GM19025 (cell line): ENCODE measurements around the gene ICE1.
"Not testable (repeated sequence)": the region's sequence is repeated elsewhere in the genome, so short reads cannot be mapped to it uniquely, and the experiment has no call there.

Experiments
- ATAC-seq: cut with Tn5 transposase; IDR thresholded peaks from one replicate; pipeline ENCODE4 v1.9.1; 2021; ENCODE audit warnings: mild to moderate bottlenecking, low read depth, moderate library complexity; ENCODE audit not compliant: unreplicated experiment

Gene ICE1

GRCh38 chr5:5432020-5432707, 9.7 kb downstream of the ICE1 start:
- ATAC-seq: no peak

GRCh38 chr5:5436203-5436760, 13.8 kb downstream of the ICE1 start:
- no peak for ATAC-seq

DNA sequence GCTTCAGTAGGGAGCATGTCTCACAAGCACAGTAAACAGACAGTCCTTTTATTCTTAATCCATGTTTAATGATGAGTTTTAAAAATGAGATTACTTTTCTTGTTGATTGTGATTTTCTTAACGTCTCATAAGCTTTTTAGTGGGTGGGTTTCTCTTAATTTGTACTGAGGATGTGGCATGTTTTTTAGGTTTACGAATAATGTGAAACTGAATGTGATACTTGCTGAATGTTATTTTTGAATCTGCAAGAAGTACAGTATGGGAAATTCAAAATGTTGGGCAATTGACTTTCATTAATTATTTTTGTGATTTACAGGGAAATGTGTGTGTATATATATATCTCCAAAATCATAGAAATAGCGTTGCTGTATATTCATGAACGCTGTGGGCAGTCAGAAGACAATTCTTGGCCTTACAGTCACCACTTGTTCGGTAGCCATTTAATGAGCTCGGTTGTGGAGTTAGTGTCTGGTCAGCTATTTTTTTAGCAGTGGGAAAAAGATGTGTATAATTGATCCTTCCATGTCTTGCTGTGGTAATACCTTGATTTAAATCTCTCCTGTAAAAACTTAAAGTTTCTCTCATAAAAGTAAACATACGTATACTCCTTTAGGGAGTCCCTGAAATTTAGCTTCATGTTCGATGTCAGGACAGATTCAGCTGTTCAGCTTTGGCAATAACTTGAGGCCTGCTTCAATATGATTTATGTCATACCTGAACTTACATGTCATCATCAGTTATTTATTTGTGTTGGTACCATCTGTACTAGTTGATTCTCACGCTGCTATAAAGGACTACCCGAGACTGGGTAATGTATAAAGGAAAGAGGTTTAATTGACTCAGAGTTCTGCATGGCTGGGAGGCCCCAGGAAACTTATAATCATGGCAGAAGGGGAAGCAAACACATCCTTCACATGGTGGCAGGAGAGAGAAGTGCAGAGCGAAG, 15.0 kb downstream of the ICE1 start:
- ATAC-seq: peak; percentile 68

GRCh38 chr5:5451863-5452262, 29.4 kb downstream of the ICE1 start:
- no peak for ATAC-seq

DNA sequence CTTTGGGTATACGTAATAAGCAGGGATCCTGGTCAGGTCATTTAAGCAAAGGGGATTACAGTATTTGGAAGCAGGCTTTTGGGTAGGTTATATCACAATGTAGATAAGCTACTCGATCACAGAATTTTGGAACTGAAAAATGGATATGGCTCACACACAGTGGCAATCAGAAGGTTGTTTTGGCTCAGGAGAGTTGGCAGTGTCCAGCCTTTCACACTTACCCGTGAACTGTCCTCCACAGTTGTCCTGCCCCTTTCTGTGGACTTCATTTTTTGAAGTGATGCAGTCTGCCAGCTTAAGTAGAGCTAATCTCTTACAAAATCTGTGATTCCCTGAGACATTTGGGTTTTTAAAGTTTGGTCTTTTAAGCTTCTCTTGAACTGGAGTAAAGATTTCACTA, 30.7 kb downstream of the ICE1 start:
- no peak for ATAC-seq

DNA sequence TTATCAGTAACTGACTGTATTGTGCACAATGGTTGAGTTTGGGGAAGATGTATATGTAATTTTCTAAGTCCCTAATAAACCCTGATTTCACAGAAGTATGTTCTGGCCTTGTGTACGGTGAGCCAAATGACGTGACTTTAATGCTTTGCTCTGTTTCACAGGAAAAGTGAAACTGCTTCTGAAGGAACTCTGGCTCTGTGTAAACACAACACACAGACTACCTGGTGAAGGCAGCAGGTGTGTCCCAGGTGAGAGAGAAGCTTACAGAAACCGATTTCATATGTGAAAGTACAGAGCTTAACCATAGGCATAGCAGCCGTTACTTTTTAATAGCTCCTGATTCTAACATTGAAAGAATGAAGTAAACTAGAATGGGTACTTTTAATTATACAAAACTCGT, 31.9 kb downstream of the ICE1 start:
- ATAC-seq: no peak

DNA sequence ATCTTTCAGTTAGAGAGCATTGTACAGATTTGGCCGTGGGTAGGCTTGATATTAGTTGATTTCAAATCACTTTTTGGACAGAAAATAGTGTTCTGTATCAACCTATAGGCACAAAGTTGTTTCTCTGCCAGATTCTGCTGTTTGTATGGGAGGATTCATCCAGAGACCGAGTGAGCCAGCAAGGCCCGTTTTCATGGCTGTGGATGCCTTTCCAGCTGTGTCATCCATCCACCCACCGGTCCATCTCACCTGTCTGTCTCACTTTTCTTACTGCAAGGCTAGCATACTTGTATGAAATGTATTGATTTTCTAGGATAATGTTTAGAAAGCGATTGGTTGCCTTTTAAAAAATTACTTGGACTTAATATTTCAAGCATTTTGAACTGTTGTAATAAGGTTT, 34.4 kb downstream of the ICE1 start:
- no peak for ATAC-seq

GRCh38 chr5:5460311-5460710, 37.8 kb downstream of the ICE1 start:
- ATAC-seq: no peak

DNA sequence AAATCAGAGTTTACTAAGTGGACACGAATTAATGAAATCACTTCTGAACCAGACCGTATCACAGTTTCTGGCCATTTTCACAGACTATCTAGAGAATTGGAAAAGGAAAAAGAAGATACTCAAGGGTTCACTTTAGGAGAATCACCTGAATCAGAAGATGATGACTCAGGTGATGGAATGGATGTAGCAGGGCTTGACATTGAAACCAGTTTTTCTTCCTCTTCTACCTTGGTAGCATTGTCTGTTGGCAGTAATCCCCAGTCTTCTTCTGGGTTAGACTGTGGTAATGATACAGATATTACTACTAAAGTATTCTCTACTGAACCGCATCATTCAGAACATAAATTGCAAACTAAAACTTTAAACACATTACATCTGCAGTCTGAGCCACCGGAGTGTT, 38.5 kb downstream of the ICE1 start:
- no peak for ATAC-seq

GRCh38 chr5:5464036-5464715, 41.7 kb downstream of the ICE1 start:
- ATAC-seq: no peak

DNA sequence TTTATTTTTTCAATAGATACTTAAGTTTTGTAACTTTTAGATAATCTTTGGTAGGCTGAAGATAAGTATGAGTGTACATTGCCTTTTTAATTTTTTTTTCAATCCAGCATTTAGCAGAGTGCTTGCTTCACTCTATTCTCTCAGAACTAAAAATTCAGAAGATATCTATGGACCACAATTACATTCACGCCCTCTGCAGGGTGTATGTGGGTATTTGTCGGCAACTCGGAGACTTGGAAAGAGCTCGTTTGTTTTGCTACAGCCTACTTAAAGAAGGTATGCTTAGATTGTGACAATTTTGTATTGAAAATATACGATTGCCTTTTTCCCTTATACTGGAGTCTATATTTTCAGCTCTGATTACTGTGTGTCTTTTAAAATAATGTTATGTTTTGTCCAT, 43.8 kb downstream of the ICE1 start:
- no peak for ATAC-seq

DNA sequence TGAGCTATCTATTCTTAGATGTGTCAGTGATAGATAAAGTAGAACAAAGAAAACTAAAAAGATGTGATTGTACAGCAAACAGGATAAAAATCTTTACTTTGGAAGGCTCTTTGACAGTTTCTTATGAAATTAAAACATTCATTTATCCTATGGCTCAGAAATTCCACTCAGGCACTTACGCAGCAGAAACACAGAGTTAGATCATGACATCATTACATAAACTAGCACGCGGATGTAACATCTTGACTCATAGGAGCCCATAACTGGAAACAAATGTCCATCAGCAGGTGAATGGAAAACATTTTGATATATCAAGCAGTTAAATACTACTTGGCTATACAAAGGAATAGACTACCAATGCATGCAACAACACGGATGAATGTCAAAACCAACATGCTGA, 45.3 kb downstream of the ICE1 start:
- ATAC-seq: no peak

- ATAC-seq: no peak
Observed at GRCh38 chr5:5470933-5471332, 48.5 kb downstream of the ICE1 start.

DNA sequence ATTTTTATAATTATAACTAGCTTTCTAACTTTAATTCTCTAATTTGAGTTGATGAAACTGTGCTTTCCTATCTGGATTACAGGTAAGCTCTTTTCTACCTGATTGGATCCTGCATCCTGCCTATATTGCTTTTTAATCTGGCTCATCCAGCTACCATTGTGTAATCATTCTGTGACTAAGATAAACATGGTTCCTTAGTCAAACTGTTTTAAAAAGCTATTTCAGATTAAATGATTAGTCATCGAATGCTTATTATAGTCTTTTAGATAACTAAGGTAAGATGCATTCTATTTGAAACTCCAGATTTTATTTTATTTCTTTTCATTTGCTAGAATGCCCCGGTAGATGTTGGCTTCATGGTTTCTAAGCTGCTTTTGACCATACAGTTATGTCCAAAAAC, 50.7 kb downstream of the ICE1 start:
- ATAC-seq: no peak

GRCh38 chr5:5474961-5475360, 52.5 kb downstream of the ICE1 start:
- ATAC-seq: no peak

GRCh38 chr5:5475975-5476374, 53.5 kb downstream of the ICE1 start:
- no peak for ATAC-seq

DNA sequence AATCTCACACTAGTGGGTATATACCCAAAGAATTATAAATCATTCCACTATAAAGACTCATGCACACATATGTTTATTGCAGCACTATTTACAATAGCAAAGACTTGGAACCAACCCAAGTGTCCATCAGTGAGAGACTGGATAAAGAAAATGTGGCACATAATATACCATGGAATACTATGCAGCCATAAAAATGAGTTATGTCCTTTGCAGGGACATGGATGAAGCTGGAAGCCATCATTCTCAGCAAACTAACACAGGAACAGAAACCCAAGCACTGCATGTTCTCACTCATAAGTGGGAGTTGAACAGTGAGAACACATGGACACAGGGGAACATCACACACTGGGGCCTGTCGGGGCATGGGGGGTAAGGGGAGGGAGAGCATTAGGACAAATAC, 57.1 kb downstream of the ICE1 start:
- ATAC-seq: not testable (repeated sequence)

DNA sequence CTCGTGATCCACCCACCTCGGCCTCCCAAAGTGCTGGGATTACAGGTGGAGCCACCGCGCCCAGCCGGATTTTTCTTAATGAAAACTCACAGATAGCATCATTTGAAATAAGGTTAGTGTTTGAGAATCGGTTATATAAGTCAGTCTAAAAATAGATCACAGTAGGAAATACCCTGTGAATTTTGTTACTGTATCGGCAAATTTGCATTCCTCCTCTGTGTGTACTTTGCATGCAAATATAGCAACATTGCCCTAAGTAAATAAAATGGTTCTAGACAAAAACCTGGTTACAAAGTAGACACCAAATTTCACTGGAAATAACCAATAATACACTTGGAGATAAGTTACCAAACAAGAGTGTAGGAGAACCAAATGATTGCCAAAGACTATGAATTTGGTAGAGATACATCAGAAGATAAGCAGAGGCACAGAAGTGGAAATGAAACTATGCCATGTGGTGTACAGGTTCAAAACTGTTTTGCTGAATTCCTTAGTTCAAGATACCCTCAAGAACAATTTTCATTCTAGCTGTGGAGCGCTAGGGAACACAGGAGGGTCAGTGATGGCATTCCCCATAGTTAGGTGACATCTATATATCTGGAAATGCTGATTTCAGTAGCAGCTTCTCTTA, 58.1 kb downstream of the ICE1 start:
- ATAC-seq: no peak

DNA sequence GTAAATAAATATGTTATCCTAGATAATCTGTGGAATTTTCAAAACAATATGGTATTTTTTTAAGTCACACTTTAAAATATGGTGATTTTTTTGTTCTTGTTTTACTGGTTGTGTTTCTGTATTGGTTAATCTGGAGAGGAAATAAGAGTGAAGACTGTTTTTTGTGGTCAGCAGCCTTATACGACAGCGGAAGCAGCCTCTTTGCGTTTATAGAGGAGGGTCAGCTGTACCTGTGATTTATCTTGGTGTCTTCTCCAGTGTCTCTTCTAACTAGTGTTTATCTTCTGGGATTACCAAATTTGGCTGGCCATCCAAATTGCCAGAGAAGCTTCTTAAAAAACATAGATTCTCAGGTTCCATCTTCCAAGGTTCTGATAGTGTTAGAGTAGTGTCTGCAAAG, 58.7 kb downstream of the ICE1 start:
- ATAC-seq: no peak

GRCh38 chr5:5481633-5482032, 59.2 kb downstream of the ICE1 start:
- no peak for ATAC-seq

DNA sequence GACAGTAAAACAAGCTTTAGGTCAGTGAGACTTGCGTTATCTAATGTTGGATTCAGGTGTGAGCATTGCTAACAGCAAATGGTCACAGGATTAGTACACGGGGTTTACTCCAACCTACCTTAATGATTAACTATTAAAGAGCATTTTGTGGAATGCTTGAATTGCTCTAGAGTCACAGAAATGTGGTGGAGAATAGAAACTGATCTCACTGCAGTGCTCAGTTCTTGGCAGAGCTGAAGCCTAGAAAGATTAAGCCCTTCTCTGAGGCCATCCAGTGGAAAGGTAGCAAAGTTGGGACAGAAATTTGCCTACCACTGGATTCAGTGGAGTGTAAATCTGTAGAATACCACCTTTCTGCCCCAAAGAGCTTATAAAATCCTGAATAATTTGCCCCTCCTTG, 60.9 kb downstream of the ICE1 start:
- ATAC-seq: no peak
